ENCODE data around the gene INO80E.

Gene INO80E

DNA sequence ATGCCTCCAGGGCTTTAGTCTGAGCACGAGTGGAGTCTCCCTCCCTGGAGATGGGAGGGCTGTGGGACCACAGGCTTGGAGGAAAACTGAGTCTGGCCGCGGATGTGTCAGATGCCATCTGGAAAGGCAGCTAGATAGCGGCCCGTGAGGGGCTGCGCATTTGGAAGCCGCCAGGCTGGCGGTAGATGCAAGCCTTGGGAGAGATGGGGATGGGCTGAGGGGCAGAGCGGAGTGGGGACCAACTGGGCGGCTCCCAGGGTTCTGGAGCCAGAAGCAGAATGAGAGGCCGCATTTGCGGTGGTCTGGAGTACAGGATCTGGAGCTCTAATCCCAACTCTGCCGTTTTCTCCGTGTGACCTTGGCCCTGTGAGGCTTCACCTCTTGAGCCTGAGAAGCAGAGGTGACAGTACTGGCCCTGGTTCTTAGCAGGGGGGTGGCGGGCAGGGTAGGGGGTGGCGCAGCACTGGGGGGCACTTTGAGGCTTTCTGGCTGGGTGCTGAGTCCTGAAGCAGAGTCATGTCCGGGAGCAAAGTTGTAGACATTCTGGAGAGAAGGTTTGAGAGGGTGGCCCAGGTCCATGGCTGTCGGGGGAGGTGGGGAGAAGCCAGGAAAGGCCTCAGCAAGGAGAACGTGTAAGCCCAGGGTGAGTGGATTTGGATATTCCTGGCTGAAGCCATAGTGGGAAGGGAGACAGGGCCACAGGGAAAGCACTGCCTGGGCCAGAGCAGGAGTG is 6.7 kb downstream of the INO80E start:
- TF ChIP-seq, protein P1, sequence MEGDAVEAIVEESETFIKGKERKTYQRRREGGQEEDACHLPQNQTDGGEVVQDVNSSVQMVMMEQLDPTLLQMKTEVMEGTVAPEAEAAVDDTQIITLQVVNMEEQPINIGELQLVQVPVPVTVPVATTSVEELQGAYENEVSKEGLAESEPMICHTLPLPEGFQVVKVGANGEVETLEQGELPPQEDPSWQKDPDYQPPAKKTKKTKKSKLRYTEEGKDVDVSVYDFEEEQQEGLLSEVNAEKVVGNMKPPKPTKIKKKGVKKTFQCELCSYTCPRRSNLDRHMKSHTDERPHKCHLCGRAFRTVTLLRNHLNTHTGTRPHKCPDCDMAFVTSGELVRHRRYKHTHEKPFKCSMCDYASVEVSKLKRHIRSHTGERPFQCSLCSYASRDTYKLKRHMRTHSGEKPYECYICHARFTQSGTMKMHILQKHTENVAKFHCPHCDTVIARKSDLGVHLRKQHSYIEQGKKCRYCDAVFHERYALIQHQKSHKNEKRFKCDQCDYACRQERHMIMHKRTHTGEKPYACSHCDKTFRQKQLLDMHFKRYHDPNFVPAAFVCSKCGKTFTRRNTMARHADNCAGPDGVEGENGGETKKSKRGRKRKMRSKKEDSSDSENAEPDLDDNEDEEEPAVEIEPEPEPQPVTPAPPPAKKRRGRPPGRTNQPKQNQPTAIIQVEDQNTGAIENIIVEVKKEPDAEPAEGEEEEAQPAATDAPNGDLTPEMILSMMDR (IDR thresholded peaks at IDR 0.05; ENCODE audit: insufficient read depth, missing control alignments) = no peak
- FAIRE-seq = no peak
- no peak for DNase-seq (ENCODE audit: insufficient read length, low spot score)

DNA sequence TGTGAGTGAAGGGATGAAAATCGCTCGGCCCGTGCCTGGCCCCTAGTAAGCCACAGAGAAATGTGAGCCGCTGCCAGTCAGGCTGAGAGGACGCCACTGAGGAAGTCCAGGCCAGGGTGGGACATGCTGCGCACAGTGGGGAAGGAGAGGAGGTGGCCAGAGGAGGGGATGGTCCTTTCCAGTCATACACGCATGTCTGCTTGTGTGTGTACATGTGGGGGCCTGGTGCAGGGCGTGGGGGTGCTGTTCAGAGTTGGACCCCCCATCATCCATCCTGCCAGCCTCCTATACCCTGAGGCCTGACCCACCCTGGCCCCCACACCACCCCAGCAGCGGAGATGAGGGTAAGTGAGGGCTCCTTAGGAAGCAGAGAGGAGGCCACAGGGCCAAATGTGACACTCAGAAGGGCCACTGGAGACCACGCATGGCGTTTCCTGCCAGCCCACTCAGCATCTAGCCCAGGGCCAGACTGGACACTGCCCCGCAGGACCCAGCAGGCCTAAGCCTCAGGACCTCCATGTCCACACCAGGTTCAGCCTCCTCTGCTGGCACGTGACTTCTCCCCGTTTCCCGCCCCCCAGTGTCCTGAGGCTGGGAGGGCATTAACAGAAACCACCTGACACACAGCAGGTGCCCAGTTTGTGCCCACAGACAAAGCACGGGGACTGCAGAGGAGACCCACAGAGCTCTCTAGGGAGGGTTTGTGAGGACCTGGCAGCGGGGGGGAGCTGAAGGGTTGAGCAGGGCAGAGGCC is 7.8 kb downstream of the INO80E start:
- TF ChIP-seq, protein P1 (IDR thresholded peaks at IDR 0.05; ENCODE audit: insufficient read depth, missing control alignments) = no peak
- DNase-seq (ENCODE audit: insufficient read length, low spot score) (no peak), FAIRE-seq (no peak)

DNA sequence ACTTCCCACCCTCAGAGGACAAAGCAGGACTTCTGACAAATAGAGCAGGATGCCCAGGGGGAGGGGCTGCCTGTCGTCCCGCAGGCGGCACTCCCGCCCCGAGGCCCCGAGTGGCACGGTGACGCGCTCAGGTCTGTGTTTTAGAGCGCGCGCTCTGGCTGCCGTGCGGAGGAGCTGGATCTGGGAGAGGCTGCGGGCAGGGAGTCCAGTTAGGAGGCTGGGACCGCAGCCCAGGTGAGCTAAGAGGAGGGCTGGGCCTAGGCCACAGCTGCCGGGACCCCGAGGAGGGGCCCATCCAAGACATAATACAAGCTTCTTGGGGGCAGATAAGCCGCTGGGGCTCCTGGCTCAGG is 8.4 kb downstream of the INO80E start:
- FAIRE-seq (no peak), DNase-seq (ENCODE audit: insufficient read length, low spot score) (no peak)
- TF ChIP-seq, protein P1 (IDR thresholded peaks at IDR 0.05; ENCODE audit: insufficient read depth, missing control alignments) = no peak

DNA sequence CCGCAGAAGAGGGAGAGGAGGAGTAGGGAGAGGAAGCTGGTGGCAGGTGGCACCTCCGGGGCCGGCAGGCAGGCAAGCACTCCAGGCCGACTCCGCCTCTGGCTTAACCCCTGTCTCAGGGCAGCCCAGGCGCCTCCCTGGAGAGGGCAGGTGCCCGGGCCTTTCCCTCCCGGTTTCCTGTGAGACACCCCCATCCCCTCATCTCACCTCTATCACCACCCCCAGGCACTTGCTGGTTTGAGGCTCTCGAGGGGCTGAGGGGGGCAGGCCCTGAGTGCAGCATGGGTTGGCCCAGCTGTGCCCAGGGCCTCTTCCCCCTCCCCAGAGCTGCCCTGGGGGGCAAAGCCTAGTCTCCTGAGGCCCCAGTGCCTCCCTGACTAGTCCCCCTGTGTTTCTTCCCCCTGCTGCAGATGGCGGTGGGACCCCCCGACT is 8.8 kb downstream of the INO80E start:
- no peak for FAIRE-seq
- TF ChIP-seq, protein P1 (IDR thresholded peaks at IDR 0.05; ENCODE audit: insufficient read depth, missing control alignments) = no peak
- DNase-seq (ENCODE audit: insufficient read length, low spot score) = no peak

DNA sequence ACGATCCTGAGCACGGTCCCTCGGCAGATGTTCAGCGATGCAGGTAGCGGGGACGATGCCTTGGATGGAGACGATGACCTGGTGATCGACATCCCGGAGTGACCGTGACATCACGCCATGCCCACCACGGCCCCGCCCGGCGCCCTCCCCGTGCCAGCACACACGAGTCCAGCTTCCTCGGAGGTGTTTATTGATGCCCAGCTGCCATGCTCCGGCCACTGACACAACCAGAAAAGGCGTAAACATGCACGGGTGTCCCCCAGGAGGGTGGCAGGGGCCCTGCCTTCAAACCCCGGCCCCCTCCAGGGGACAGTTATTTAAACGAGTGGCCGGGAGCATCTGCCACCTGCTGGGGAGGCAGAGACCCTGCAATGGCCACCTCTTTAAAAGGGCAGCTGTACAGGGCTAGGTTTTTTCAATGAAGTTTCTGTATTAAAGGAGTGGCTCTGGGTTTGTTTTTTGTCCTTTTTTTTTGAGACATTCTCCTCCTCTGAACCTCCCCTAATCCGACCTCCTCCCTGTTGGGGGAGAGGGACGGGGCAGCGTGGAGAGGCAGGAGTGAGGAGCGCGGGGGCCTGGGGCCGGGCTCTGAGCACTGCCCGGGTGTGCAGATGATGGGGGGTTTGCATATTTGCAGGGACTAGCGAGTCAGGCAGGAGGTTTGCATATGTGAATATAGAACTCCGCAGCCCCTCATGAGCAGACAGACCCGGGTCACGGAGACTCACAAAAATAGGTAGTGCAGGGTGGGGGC is 9.5 kb downstream of the INO80E start:
- TF ChIP-seq, protein P1 (IDR thresholded peaks at IDR 0.05; ENCODE audit: insufficient read depth, missing control alignments) = peak; percentile 58
- FAIRE-seq = no peak
- DNase-seq (ENCODE audit: insufficient read length, low spot score) = peak; percentile 94

DNA sequence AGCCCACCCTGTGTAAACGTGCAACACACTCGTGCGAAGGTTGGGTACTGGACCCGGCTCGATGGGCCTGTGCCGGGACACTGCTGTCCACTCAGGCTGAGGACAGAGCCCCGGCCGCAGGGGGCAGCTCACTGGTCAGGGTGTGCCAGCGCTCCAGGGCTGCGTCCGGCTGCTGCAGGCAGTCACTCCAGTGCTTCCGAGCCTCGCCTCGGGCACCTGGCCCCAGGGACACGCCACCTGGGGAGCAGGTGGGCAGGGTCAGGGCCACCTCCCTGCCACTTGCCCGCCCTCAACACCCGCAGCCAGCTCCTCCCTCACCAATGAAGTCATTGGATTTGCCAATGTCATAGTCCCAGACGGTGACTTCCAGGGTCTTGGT is 10.0 kb downstream of the INO80E start:
- DNase-seq (ENCODE audit: insufficient read length, low spot score) = no peak
- TF ChIP-seq, protein P1 (IDR thresholded peaks at IDR 0.05; ENCODE audit: insufficient read depth, missing control alignments) = no peak
- no peak for FAIRE-seq
